RWPE1 (cell line): ENCODE data around the gene GFRA1.

Experiments
- CTCF ChIA-PET: fragments of 350-600 bp; sonication (Branson Sonifier 250); formaldehyde crosslinking; extraction: SDS; loops from one replicate; lab custom pipeline; 2021; lab: Yijun Ruan, JAX
- POLR2A ChIA-PET: fragments of 400-600 bp; formaldehyde crosslinking; extraction: SDS; loops from one replicate; lab custom pipeline; 2020; ENCODE audit warnings: antibody characterized with exemption; ENCODE audit not compliant: low non-redundant PET; lab: Yijun Ruan, JAX
- DNase-seq: peaks from one replicate; pipeline ENCODE4 v3.0.0; 2012; ENCODE audit warnings: low spot score
- H3K27ac ChIP-seq: fragments of 450-650 bp; 2 replicates; pipeline ENCODE4 v1.5.1; 2017
- TF ChIP-seq, protein P1 (sequence below): fragments of 450-650 bp; conservative IDR thresholded peaks from 2 replicates; pipeline ENCODE4 v1.5.1; 2017; ENCODE audit warnings: low read depth, mild to moderate bottlenecking

GFRA1 gene

DNA sequence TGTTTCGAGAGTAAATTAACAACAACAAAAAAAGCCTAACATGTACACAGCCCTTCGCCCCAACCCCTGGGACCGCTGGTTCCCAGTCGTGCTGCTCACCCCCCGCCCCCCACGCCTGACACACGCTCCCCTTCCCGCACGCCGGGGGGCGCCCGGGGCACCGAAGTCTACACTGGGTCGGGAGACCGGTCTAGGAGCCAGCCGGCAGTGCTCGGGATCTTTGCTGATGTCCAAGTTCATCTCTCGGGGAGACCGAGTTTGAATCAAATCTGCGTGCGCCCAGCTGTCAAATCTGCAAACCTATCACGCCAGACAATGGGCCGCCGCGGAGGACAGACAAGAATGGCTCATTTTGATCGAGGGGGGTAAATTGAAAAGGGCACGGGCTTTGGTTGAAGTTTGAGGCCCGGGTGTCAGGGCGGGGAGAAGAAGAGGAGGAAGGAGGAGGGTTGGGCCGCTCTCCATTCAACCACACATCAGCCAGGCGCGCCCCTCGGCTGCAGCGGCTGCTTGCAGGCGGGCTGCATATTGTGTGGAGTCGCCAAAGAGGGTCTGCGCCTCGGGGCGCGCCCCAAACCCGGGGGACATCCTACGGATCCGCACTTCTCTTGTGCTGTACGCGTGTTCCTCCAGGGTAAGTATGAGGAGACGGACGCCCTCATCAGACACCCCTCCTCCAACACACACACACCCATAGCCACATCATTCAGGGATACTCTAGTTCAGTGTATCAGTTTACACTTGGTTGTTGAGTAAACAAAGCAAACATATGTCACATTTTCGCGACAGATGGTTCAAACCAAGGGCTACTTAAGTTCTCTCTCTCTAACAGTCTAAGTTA is 1.3 kb upstream of the GFRA1 start:
- ChIA-PET POLR2A (no interaction called here), CTCF (interaction anchor here (0.7 to 1.0 kb wide), 2 partner anchors 13 to 115 kb away, joined by 3 to 4 read pairs; no protein-coding TSS in a partner anchor)
- DNase-seq: no peak
- TF ChIP-seq, protein P1, sequence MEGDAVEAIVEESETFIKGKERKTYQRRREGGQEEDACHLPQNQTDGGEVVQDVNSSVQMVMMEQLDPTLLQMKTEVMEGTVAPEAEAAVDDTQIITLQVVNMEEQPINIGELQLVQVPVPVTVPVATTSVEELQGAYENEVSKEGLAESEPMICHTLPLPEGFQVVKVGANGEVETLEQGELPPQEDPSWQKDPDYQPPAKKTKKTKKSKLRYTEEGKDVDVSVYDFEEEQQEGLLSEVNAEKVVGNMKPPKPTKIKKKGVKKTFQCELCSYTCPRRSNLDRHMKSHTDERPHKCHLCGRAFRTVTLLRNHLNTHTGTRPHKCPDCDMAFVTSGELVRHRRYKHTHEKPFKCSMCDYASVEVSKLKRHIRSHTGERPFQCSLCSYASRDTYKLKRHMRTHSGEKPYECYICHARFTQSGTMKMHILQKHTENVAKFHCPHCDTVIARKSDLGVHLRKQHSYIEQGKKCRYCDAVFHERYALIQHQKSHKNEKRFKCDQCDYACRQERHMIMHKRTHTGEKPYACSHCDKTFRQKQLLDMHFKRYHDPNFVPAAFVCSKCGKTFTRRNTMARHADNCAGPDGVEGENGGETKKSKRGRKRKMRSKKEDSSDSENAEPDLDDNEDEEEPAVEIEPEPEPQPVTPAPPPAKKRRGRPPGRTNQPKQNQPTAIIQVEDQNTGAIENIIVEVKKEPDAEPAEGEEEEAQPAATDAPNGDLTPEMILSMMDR: no peak
- no peak overlapping the region for H3K27ac ChIP-seq

DNA sequence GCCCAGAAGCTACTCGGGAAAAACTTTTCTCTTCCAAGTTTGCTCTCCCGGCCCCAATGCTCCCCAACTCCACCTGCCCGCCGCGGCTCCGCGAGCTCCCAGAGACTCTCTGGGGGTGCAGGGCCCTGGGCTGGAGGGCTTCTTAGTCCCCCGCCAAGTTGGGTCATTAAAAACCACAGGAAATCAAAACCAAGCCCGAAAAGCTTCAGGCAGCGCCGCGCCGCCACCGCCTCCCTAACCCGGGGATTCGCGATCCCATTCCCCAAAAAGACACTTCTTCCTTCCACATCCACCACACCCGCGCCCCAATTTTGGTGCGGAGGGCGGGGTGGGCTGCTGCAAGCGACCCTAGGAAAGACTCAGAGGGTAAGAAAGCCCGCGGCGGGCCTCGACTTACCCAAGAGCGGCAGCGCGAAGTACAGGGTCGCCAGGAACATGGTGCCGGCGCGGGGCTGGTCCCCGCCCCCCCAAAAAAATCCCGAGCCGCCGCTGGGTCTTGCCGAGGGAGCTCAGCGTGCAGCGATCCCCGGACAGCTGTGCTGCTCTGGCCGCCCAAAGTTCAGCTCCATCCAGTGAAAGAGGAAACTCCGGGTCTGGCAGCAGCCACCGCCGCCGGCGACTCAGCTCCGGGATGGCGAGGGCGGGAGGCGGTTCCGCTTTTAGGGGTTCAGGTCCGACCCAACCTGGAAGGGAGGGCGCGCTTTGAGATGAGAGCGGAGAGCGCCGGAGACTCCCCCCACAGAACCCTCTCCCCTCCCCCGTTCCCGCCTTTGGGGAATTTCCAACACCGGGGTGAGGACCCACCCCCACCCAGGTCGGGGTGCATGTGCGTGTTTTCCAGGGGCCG is 1.2 kb downstream of the GFRA1 start:
- ChIA-PET CTCF (interaction anchor here (0.7 to 1.5 kb wide), 3 partner anchors 114 to 838 kb away, joined by 3 to 4 read pairs (median 3); no protein-coding TSS in a partner anchor), POLR2A (no interaction called here)

DNA sequence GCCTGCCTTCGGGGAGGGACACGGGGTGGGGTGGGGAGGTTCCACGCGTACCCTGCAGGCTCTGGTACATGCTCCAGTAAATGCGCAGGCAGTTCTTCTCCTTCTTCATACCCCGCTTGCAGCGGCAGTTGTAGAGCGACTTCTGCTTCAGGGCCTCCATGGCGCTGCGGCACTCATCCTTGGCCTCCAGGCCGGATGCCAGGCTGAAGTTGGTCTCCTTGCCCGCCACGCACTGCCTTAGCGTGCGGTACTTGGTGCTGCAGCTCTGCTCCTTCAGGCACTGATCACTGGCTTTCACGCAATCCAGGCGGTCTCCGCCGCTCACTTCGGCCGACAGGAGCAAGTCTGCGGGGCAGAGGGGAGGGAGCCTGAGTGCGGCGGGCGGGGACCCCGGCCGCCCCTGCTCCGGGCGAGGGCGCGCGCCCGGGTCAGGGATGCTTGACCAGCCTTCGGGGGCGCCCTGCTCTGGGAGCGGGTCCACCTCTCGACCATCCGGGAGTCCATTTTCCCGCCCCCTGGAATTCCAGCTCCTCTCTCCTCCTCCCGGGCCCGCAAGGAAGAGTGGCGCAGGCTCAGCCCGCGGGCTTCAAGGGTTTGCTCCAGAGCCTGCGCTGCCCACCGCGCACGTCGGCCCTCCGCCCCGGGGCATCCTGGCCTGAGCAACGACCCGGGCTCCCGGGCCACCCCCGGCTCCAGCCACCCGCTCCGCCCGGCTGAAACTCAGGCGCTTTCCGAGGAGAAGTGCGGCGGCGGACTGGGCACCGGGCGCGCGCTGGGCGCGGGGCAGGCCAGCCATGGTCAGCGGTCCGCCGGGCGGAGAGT is 2.0 kb downstream of the GFRA1 start:
- ChIA-PET CTCF (interaction anchor here (1.1 kb wide), 1 partner anchor 323 kb away, joined by 3 read pairs; no protein-coding TSS in a partner anchor), POLR2A (no interaction called here)
- no peak for DNase-seq
- TF ChIP-seq, protein P1: no peak
- H3K27ac ChIP-seq: no peak overlapping the region

More for the DNA sequence above, 1.2 kb downstream of the GFRA1 start:
- no peak overlapping the region for H3K27ac ChIP-seq
- no peak for DNase-seq
- TF ChIP-seq, protein P1: no peak

DNA sequence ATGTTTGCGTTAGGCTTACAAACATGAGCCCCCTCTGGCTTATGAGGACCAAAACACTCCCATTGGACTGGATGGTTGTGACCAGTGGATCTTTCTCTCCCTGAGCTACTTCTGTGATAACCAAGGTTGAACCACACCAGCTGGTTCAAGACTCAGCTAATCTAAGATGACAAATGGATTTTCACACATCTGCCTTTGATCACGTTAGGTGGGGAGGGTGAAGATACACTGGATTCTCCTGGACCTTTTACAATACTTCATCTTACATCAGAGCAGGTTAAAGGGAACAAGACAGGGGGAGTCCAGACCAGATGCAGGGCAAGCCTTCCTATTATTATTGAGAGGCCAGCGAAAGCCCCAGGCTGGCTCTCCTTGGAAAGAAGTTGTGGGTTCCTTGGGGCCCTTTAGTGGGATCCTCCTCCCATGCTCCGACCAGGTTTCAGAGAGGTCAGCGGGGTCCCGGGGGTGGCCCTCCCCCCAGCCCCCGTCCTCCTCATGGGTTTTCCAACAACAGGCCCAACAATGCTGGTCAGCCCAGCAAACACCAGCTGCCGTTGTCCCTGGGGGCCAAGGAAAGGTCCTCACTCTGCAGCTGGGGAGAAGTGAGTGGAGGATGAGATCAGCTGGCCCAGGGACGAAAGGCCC is 2.8 kb downstream of the GFRA1 start:
- TF ChIP-seq, protein P1: no peak
- no peak for DNase-seq
- CTCF ChIA-PET: no interaction called here
- POLR2A ChIA-PET: no interaction called here
- H3K27ac ChIP-seq: no peak overlapping the region

DNA sequence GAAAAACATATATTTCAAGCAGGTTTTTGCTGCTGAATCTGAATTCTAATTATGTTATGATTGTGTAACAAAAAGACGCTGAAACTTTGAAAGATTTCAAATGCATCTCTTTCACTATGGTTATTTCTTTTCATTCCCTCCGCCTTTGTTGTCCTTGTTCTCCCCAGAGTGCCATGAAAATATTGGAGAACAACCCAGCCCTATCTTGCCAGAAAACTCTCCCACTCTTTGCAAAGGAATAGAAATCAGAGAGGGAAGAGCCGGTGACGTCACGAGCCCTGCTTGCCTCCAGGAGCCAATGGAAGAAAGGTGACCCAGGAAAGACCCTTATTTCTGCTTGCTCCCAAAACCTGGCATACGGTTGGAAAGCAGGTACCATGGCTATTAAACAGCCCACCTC is 3.4 kb downstream of the GFRA1 start:
- H3K27ac ChIP-seq: no peak overlapping the region
- ChIA-PET POLR2A (no interaction called here), CTCF (no interaction called here)
- TF ChIP-seq, protein P1: no peak
- no peak for DNase-seq
